Neutrophil (primary cell): Measurements from ENCODE around the gene NFIA.

ENCODE experiments used
- H3K27ac ChIP-seq: fragments of 200-600 bp; sonication (generic); 2 replicates; pipeline ENCODE4 v1.5.1; 2016; ENCODE audit warnings: mild to moderate bottlenecking, moderate library complexity
- H3K27me3 ChIP-seq: fragments of 200-600 bp; sonication (generic); 2 replicates; pipeline ENCODE4 v1.6.0; 2016; ENCODE audit warnings: mild to moderate bottlenecking
- H3K36me3 ChIP-seq: fragments of 200-600 bp; sonication (generic); 2 replicates; pipeline ENCODE4 v1.5.1; 2017
- H3K4me1 ChIP-seq, 2 experiments: fragments of 200-600 bp in 1 of 2; sonication (generic) in 1 of 2; 1 replicate in 1 of 2; 2 replicates in 1 of 2; pipeline versions ENCODE4 v1.5.1 to v1.6.1; 2013 to 2016; ENCODE audit warnings: low read depth in 1 of 2, low read length in 1 of 2, mild to moderate bottlenecking in 1 of 2, moderate library complexity in 1 of 2; ENCODE audit not compliant: control insufficient read depth in 1 of 2, insufficient read depth in 1 of 2
- H3K4me3 ChIP-seq, 2 experiments: fragments of 200-600 bp in 1 of 2; sonication (generic) in 1 of 2; 1 replicate in 1 of 2; 2 replicates in 1 of 2; pipeline ENCODE4 v1.5.1; 2013 to 2016; ENCODE audit warnings: low read depth in 1 of 2, low read length in 1 of 2, mild to moderate bottlenecking in 1 of 2, moderate library complexity in 1 of 2
- H3K9me3 ChIP-seq: fragments of 200-600 bp; sonication (generic); 2 replicates; pipeline ENCODE4 v1.5.1; 2016
- TF ChIP-seq, protein P1 (sequence below): fragments of 200-600 bp; sonication (generic); IDR thresholded peaks from 2 replicates; pipeline ENCODE4 v1.5.1; 2016; ENCODE audit warnings: antibody characterized with exemption

NFIA gene

DNA sequence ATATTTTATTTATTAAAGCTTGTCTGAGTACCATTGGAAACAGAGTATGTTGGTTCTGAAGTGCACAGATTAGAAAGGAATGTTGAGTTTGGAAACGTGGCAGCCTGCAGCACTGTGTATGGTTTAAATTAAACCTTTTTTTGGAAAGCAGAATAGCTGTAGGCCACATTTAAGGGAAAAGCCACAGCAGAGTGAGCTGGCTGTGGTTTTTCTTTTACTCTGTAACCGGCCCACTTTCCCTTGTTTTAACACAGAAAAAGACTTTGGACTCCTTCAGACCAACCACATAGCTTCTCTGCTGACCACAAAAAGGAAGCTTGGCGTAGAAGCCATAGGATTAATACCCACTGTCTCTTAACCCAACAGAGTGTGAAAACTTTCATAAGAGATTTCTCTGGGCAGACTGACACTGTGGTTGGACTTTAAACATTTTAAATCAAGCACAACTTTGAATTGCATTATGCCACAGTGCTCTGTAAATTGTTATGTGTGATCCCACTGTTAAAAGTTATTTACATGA, 75.2 kb downstream of the NFIA start:
- no peak overlapping the region for H3K4me3 ChIP-seq
- H3K27me3 ChIP-seq = no peaks in the 10 kb centered on the region
- H3K4me1 ChIP-seq = peaks cover 0 to 4% of the 10 kb centered on the region in 2 experiments
- H3K9me3 ChIP-seq = no peaks in the 10 kb centered on the region
- H3K36me3 ChIP-seq = no peaks in the 10 kb centered on the region
- TF ChIP-seq, protein P1, sequence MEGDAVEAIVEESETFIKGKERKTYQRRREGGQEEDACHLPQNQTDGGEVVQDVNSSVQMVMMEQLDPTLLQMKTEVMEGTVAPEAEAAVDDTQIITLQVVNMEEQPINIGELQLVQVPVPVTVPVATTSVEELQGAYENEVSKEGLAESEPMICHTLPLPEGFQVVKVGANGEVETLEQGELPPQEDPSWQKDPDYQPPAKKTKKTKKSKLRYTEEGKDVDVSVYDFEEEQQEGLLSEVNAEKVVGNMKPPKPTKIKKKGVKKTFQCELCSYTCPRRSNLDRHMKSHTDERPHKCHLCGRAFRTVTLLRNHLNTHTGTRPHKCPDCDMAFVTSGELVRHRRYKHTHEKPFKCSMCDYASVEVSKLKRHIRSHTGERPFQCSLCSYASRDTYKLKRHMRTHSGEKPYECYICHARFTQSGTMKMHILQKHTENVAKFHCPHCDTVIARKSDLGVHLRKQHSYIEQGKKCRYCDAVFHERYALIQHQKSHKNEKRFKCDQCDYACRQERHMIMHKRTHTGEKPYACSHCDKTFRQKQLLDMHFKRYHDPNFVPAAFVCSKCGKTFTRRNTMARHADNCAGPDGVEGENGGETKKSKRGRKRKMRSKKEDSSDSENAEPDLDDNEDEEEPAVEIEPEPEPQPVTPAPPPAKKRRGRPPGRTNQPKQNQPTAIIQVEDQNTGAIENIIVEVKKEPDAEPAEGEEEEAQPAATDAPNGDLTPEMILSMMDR = no peak
- H3K27ac ChIP-seq = no peak overlapping the region

DNA sequence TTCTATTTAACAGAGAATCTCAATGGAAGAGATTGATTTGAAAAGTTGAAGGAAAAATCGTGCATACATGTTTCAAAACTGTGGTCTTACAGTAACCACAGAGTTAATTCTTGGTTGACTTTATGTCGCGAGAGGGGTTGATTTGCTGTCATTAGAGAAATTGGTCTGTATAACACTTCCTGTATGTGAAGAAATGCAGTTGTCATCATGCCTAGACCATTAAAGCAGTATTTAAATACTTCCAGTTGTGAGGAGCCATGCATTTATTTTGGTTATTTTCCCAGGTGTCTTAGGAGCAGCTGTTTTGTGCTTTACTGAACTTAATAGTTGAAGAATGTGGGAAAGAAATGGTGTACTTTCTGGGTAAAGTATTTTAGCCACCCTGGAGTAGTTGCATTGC, 76.2 kb downstream of the NFIA start:
- H3K4me1 ChIP-seq = peaks cover 0 to 4% of the 10 kb centered on the region in 2 experiments
- TF ChIP-seq, protein P1 = no peak
- no peaks in the 10 kb centered on the region for H3K9me3 ChIP-seq
- H3K27me3 ChIP-seq = no peaks in the 10 kb centered on the region
- H3K36me3 ChIP-seq = no peaks in the 10 kb centered on the region
- H3K4me3 ChIP-seq = no peak overlapping the region
- no peak overlapping the region for H3K27ac ChIP-seq

DNA sequence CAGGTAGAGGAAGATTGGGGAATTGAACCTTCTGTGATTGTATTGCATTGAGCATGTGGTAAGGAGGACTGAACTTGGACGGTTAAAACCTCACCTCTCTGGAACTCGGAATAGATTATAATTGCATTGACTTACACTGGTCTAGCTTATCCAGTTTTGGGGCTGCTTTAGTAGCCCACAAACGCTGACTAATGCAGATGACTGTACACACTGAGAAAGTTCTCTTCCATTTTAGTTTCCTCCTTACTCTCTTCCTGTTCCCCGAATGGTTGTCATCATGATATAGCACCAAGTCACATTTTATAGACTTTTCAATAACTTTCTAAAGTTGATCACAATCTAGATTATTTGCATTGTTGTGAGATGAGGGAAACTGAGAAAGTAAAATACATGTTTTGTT, 78.2 kb downstream of the NFIA start:
- peaks cover 0 to 4% of the 10 kb centered on the region in 2 experiments for H3K4me1 ChIP-seq
- TF ChIP-seq, protein P1 = no peak
- H3K9me3 ChIP-seq = no peaks in the 10 kb centered on the region
- no peaks in the 10 kb centered on the region for H3K36me3 ChIP-seq
- H3K4me3 ChIP-seq = no peak overlapping the region
- no peaks in the 10 kb centered on the region for H3K27me3 ChIP-seq
- H3K27ac ChIP-seq = no peak overlapping the region

DNA sequence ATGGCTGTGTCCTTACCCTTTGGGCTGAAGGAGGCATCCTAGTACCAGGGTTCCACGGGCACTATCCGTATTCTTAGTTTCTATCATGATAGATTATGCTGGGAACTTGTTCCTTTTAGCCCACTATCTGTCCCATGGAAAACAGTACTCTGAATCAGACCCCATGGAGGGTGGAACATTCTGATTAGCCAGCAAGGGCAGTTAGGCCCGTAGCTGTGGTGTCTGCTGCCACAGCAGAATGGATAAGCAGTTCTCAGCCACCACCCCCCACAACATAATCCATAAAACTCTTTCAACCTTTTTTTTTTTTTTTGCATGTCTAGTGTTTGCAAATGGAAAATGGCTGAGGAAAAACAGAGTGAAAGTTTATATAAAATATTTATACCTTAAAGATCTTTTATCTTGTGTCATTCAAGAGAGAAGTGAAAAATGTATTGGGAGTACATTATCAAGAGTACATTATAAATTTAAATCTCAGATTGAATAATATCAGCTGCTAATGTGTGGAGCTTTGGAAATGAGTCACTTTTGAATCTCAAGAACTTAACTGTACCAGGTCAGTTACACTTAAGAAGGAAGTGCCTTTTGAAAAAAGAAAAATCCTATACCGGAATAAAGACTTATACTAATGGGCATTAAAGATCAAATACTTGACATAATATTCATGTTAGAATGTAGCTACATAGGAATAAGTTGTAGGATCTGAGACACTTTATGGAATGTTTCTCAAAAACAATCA, 80.3 kb downstream of the NFIA start:
- Histone ChIP-seq H3K9me3 (no peaks in the 10 kb centered on the region), H3K4me1 (peaks cover 0 to 4% of the 10 kb centered on the region in 2 experiments), H3K27ac (no peak overlapping the region), H3K27me3 (no peaks in the 10 kb centered on the region), H3K4me3 (no peak overlapping the region), H3K36me3 (no peaks in the 10 kb centered on the region)
- TF ChIP-seq, protein P1 = no peak

DNA sequence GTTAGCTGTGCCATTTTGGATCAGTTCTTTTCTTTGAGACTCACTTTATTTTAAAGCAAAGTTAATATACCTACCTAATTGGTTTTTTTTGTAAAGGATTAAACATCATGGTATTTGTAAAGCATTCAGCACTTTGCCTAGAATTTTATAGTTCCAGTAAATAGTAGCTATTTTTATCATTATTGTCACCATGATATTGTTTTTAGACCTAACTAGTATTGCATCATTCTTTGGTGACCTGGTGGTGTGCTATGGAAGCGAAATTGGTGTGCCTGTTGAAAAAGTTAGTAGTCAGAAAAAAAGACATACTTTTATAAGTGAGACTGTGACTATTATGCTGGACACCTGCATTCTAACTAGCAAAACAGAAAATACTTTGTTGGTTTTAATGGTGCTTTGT, 81.0 kb downstream of the NFIA start:
- Histone ChIP-seq H3K27ac (no peak overlapping the region), H3K4me1 (peaks cover 0 to 4% of the 10 kb centered on the region in 2 experiments), H3K27me3 (no peaks in the 10 kb centered on the region), H3K36me3 (no peaks in the 10 kb centered on the region), H3K4me3 (no peak overlapping the region), H3K9me3 (no peaks in the 10 kb centered on the region)
- TF ChIP-seq, protein P1 = no peak
